HCT116 (cell line): ENCODE results near the gene TRAIP. TPM values are rescaled to one million over a fixed set of nuclear protein-coding genes. Genes with fewer than 3 reads are reported as not detected.

Experiments used
- EGR1 ChIP-seq: IDR thresholded peaks from 2 replicates; pipeline ENCODE4 v1.6.1; 2012; ENCODE audit warnings: low read depth
- EZH2 ChIP-seq: fragments of 200-600 bp; sonication (generic); IDR thresholded peaks from 2 replicates; pipeline ENCODE4 v1.6.1; 2017; ENCODE audit warnings: antibody characterized with exemption, mixed run types
- EZH2phosphoT487 ChIP-seq: fragments of 200-600 bp; IDR thresholded peaks from 2 replicates; pipeline ENCODE4 v1.6.1; 2018; ENCODE audit warnings: antibody characterized with exemption, borderline replicate concordance
- FOSL1 ChIP-seq: IDR thresholded peaks from 2 replicates; pipeline ENCODE4 v1.6.1; 2012; ENCODE audit warnings: low read depth
- JUND ChIP-seq: IDR thresholded peaks from 2 replicates; pipeline ENCODE4 v1.6.1; 2012
- RAD21 ChIP-seq: IDR thresholded peaks from 2 replicates; pipeline ENCODE4 v1.6.1; 2012; ENCODE audit warnings: low read depth, mild to moderate bottlenecking
- REST ChIP-seq: IDR thresholded peaks from 2 replicates; pipeline ENCODE4 v1.6.1; 2012; ENCODE audit warnings: low read depth
- YY1 ChIP-seq: IDR thresholded peaks from 2 replicates; pipeline ENCODE4 v1.6.1; 2011; ENCODE audit warnings: low read length, low read depth, moderate library complexity, mild to moderate bottlenecking; ENCODE audit not compliant: insufficient replicate concordance; ENCODE audit errors: extremely low read depth
- ZBTB33 ChIP-seq: IDR thresholded peaks from 2 replicates; pipeline ENCODE4 v1.6.1; 2011; ENCODE audit warnings: mild to moderate bottlenecking, low read length, moderate library complexity; ENCODE audit not compliant: insufficient replicate concordance; ENCODE audit errors: extremely low read depth
- ZNF274 ChIP-seq: fragments of 200-500 bp; sonication (Bioruptor generic); IDR thresholded peaks from 2 replicates; pipeline ENCODE4 v1.6.1; 2014; ENCODE audit warnings: mild to moderate bottlenecking, low read depth, low read length, inconsistent platforms
- total RNA-seq: library from RNA; stranded (reverse); gene quantifications from one replicate; pipeline ENCODE4 v1.2.1, GENCODE V29; 2021; ENCODE audit not compliant: unreplicated experiment

TRAIP gene
- total RNA-seq, 1 experiment from 2014 or later: 25.5 TPM

- TF ChIP-seq REST (no peak), EGR1 (no peak), FOSL1 (no peak), YY1 (no peak), EZH2 (no peak), RAD21 (no peak), ZBTB33 (no peak), ZNF274 (no peak), JUND (no peak), EZH2phosphoT487 (no peak)
Observed at GRCh38 chr3:49794431-49794830, 61.9 kb downstream of the TRAIP start (continued).
